ENCODE measurements around the gene STAG1. TPM values are rescaled to one million over a fixed set of nuclear protein-coding genes. Genes with fewer than 3 reads are reported as not detected.

The STAG1 gene
- total RNA-seq, 5 donors from 2014 or later (not counting 1 experiment from before 2014, with no cell fraction given): 38.9 to 52.5 (median 42.7) TPM

DNA sequence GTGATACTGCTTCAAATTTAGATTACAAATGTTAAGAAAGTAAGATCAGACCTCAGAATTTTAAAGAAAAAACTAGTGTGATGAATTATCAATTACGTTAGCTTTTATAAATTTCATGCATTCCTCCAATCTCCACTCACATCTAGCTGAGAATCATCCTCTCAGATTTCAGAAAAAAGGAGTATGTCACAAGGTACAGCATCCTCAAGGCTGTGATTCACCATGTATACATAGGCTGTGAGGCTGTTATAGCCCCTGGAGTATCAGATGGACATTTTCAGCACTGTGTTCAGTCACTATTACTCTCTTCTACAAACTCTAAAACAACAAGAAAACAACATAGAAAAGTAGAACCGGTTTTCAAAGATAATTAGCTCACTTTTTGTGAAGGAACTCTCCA, 287.7 kb downstream of the STAG1 start:
- POLR2A ChIA-PET: interaction anchor here (0.5 to 0.7 kb wide), 4 partner anchors 80 to 521 kb away, joined by 3 to 9 read pairs (median 4); no protein-coding TSS in a partner anchor
- H3K4me3 ChIP-seq (ENCODE audit: control insufficient read depth in 1 of 2, extremely low read depth in 1 of 2, low read length in 1 of 2): no peak overlapping the region
- CTCF ChIA-PET: interaction anchor here (0.5 to 0.7 kb wide), 6 partner anchors 11 to 645 kb away, joined by 3 to 4 read pairs (median 4); no protein-coding TSS in a partner anchor
- H3K9me3 ChIP-seq: peaks cover 5% of the 10 kb centered on the region
- Mint-ChIP-seq H3K36me3 (peaks cover 74% of the 10 kb centered on the region), H3K9me3 (peaks cover 13 to 34% (median 19%) of the 10 kb centered on the region in 3 donors), H3K4me3 (no peak overlapping the region), H3K4me1 (peaks cover 3 to 17% (median 5%) of the 10 kb centered on the region in 3 donors), H3K27ac (no peak overlapping the region), H3K27me3 (no peaks in the 10 kb centered on the region)
- WGBS (ENCODE audit: insufficient coverage): no CpG with 5 or more reads among the region's 2 CpGs
- ATAC-seq (replicated peaks in 1 of 4) (no peak), DNase-seq (no peak)
- H3K27me3 ChIP-seq (replicated peaks in 1 of 2; ENCODE audit: control insufficient read depth in 2 of 2, extremely low read depth in 1 of 2, insufficient read depth in 2 of 2, low read length in 1 of 2): no peaks in the 10 kb centered on the region
- no peaks in the 10 kb centered on the region for H3K36me3 ChIP-seq (ENCODE audit: control insufficient read depth in 2 of 2, extremely low read depth in 1 of 2, insufficient read depth in 1 of 2, low read length in 1 of 2)
- no peaks in the 10 kb centered on the region for H3K4me1 ChIP-seq (ENCODE audit: control insufficient read depth in 1 of 2, extremely low read depth in 1 of 2, insufficient read depth in 2 of 2, low read length in 2 of 2)
- no peak overlapping the region for H3K27ac ChIP-seq (ENCODE audit: low read length)

GRCh38 chr3:136463170-136463569, 289.0 kb downstream of the STAG1 start:
- no peaks in the 10 kb centered on the region for H3K36me3 ChIP-seq (ENCODE audit: control insufficient read depth in 2 of 2, extremely low read depth in 1 of 2, insufficient read depth in 1 of 2, low read length in 1 of 2)
- Mint-ChIP-seq H3K36me3 (peaks cover 80% of the 10 kb centered on the region), H3K27ac (no peak overlapping the region)

GRCh38 chr3:136457793-136458192, 294.4 kb downstream of the STAG1 start:
- Mint-ChIP-seq H3K27me3 (no peaks in the 10 kb centered on the region), H3K36me3 (peaks cover 78% of the 10 kb centered on the region)

More at GRCh38 chr3:136463170-136463569, 289.0 kb downstream of the STAG1 start:
- Histone ChIP-seq H3K27ac (ENCODE audit: low read length) (no peak overlapping the region), H3K27me3 (replicated peaks in 1 of 2; ENCODE audit: control insufficient read depth in 2 of 2, extremely low read depth in 1 of 2, insufficient read depth in 2 of 2, low read length in 1 of 2) (no peaks in the 10 kb centered on the region), H3K9me3 (peaks cover 5% of the 10 kb centered on the region), H3K4me3 (ENCODE audit: control insufficient read depth in 1 of 2, extremely low read depth in 1 of 2, low read length in 1 of 2) (no peak overlapping the region), H3K4me1 (ENCODE audit: control insufficient read depth in 1 of 2, extremely low read depth in 1 of 2, insufficient read depth in 2 of 2, low read length in 2 of 2) (no peaks in the 10 kb centered on the region)
- POLR2A ChIA-PET: interaction anchor here in 1 of 2 donors (0.6 kb wide), 1 partner anchor 91 kb away, joined by 3 read pairs; no protein-coding TSS in a partner anchor
- peaks cover 3 to 16% (median 5%) of the 10 kb centered on the region in 3 donors for H3K4me1 Mint-ChIP-seq
- ATAC-seq (replicated peaks in 1 of 4) (no peak), DNase-seq (no peak)
- peaks cover 13 to 36% (median 25%) of the 10 kb centered on the region in 3 donors for H3K9me3 Mint-ChIP-seq
- H3K27me3 Mint-ChIP-seq: no peaks in the 10 kb centered on the region
- CTCF ChIA-PET: interaction anchor here in 1 of 2 donors (0.6 kb wide), 1 partner anchor 329 kb away, joined by 3 read pairs; no protein-coding TSS in a partner anchor
- H3K4me3 Mint-ChIP-seq: no peak overlapping the region

DNA sequence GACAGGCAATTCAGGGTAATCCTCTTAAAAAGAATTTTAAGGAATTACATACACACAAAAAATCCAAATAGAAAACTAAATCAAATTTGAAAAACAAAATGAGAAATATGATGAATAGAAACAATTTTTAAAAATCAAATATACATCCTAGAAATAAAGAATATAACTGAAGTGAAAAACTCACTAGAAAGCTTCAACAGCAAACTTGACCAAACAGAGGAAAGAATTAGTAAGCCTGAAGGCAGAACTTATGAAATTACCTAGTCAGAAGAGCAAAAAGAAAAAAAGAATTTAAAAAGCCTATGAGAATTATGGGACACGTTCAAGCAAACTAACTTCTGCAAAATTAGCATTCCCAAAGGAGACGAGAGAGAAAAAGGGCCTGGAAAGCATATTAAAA, 296.0 kb downstream of the STAG1 start:
- no peak overlapping the region for H3K4me3 Mint-ChIP-seq

More at GRCh38 chr3:136457793-136458192, 294.4 kb downstream of the STAG1 start:
- DNase-seq (no peak), ATAC-seq (replicated peaks in 1 of 4) (no peak)
- H3K27me3 ChIP-seq (replicated peaks in 1 of 2; ENCODE audit: control insufficient read depth in 2 of 2, extremely low read depth in 1 of 2, insufficient read depth in 2 of 2, low read length in 1 of 2): no peaks in the 10 kb centered on the region
- Mint-ChIP-seq H3K9me3 (peaks cover 13 to 54% (median 42%) of the 10 kb centered on the region in 3 donors), H3K4me1 (peaks cover 0 to 2% (median 0%) of the 10 kb centered on the region in 3 donors), H3K27ac (no peak overlapping the region), H3K4me3 (no peak overlapping the region)
- ChIA-PET CTCF (no interaction called here), POLR2A (no interaction called here)
- no CpG with 5 or more reads among the region's 2 CpGs for WGBS (ENCODE audit: insufficient coverage)
- no peak overlapping the region for H3K27ac ChIP-seq (ENCODE audit: low read length)
- peaks cover 8% of the 10 kb centered on the region for H3K9me3 ChIP-seq
- peaks cover 7 to 14% of the 10 kb centered on the region in 2 donors for H3K36me3 ChIP-seq (ENCODE audit: control insufficient read depth in 2 of 2, extremely low read depth in 1 of 2, insufficient read depth in 1 of 2, low read length in 1 of 2)
- no peak overlapping the region for H3K4me3 ChIP-seq (ENCODE audit: control insufficient read depth in 1 of 2, extremely low read depth in 1 of 2, low read length in 1 of 2)
- no peaks in the 10 kb centered on the region for H3K4me1 ChIP-seq (ENCODE audit: control insufficient read depth in 1 of 2, extremely low read depth in 1 of 2, insufficient read depth in 2 of 2, low read length in 2 of 2)

GRCh38 chr3:136444581-136444980, 307.6 kb downstream of the STAG1 start:
- ChIA-PET POLR2A (no interaction called here), CTCF (no interaction called here)
- DNase-seq (no peak), ATAC-seq (replicated peaks in 1 of 4) (no peak)
- no peaks in the 10 kb centered on the region for H3K4me1 Mint-ChIP-seq
- H3K4me1 ChIP-seq (ENCODE audit: control insufficient read depth in 1 of 2, extremely low read depth in 1 of 2, insufficient read depth in 2 of 2, low read length in 2 of 2): no peaks in the 10 kb centered on the region
- no peaks in the 10 kb centered on the region for H3K27me3 Mint-ChIP-seq
- H3K27me3 ChIP-seq (replicated peaks in 1 of 2; ENCODE audit: control insufficient read depth in 2 of 2, extremely low read depth in 1 of 2, insufficient read depth in 2 of 2, low read length in 1 of 2): no peaks in the 10 kb centered on the region
- H3K36me3 ChIP-seq (ENCODE audit: control insufficient read depth in 2 of 2, extremely low read depth in 1 of 2, insufficient read depth in 1 of 2, low read length in 1 of 2): peaks cover 9 to 10% of the 10 kb centered on the region in 2 donors
- H3K27ac Mint-ChIP-seq: no peak overlapping the region
- no peaks in the 10 kb centered on the region for H3K9me3 Mint-ChIP-seq
- H3K4me3 ChIP-seq (ENCODE audit: control insufficient read depth in 1 of 2, extremely low read depth in 1 of 2, low read length in 1 of 2): no peak overlapping the region
- H3K36me3 Mint-ChIP-seq: peaks cover 45% of the 10 kb centered on the region
- H3K27ac ChIP-seq (ENCODE audit: low read length): no peak overlapping the region
- no peaks in the 10 kb centered on the region for H3K9me3 ChIP-seq
- 100% methylated on average over 1 of the region's 3 CpGs for WGBS (ENCODE audit: insufficient coverage)
- no peak overlapping the region for H3K4me3 Mint-ChIP-seq

More for the DNA sequence above, 296.0 kb downstream of the STAG1 start:
- H3K27ac Mint-ChIP-seq: no peak overlapping the region
- Histone ChIP-seq H3K27ac (ENCODE audit: low read length) (no peak overlapping the region), H3K4me1 (ENCODE audit: control insufficient read depth in 1 of 2, extremely low read depth in 1 of 2, insufficient read depth in 2 of 2, low read length in 2 of 2) (no peaks in the 10 kb centered on the region), H3K27me3 (replicated peaks in 1 of 2; ENCODE audit: control insufficient read depth in 2 of 2, extremely low read depth in 1 of 2, insufficient read depth in 2 of 2, low read length in 1 of 2) (no peaks in the 10 kb centered on the region), H3K4me3 (ENCODE audit: control insufficient read depth in 1 of 2, extremely low read depth in 1 of 2, low read length in 1 of 2) (no peak overlapping the region), H3K36me3 (ENCODE audit: control insufficient read depth in 2 of 2, extremely low read depth in 1 of 2, insufficient read depth in 1 of 2, low read length in 1 of 2) (peaks cover 7 to 14% of the 10 kb centered on the region in 2 donors), H3K9me3 (peaks cover 5% of the 10 kb centered on the region)
- ATAC-seq (replicated peaks in 1 of 4) (no peak), DNase-seq (no peak)
- peaks cover 69% of the 10 kb centered on the region for H3K36me3 Mint-ChIP-seq
- WGBS (ENCODE audit: insufficient coverage): no CpG with 5 or more reads among the region's 2 CpGs
- peaks cover 8 to 43% (median 38%) of the 10 kb centered on the region in 3 donors for H3K9me3 Mint-ChIP-seq
- H3K27me3 Mint-ChIP-seq: no peaks in the 10 kb centered on the region
- POLR2A ChIA-PET: interaction anchor here in 1 of 2 donors (0.6 kb wide), 1 partner anchor 35 kb away, joined by 3 read pairs; no protein-coding TSS in a partner anchor
- H3K4me1 Mint-ChIP-seq: peaks cover 0 to 2% (median 0%) of the 10 kb centered on the region in 3 donors
- CTCF ChIA-PET: no interaction called here

DNA sequence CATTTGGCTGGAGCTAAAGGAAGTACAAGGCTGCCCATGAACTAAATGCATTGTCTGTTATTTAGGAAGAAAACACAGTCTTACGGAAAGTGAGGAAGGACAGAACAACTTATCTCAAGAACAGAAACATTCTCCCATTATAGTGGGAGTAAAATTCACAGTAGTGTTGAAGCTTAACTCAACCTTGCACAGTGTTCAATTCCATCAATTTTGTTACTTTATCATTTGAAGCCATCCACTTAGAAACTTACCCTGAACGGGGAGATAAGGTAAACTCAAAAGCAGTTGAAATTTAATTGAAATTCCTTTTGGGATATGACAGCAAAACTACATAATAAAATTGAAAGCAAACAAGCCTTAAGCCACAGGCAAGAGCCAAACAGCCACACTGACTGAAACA, 315.1 kb downstream of the STAG1 start:
- POLR2A ChIA-PET: interaction anchor here in 1 of 2 donors (0.7 kb wide), 1 partner anchor 644 kb away, joined by 3 read pairs; no protein-coding TSS in a partner anchor
- ATAC-seq (replicated peaks in 1 of 4) (no peak), DNase-seq (no peak)
- Histone ChIP-seq H3K9me3 (no peaks in the 10 kb centered on the region), H3K36me3 (ENCODE audit: control insufficient read depth in 2 of 2, extremely low read depth in 1 of 2, insufficient read depth in 1 of 2, low read length in 1 of 2) (peaks cover 5 to 7% of the 10 kb centered on the region in 2 donors), H3K4me1 (ENCODE audit: control insufficient read depth in 1 of 2, extremely low read depth in 1 of 2, insufficient read depth in 2 of 2, low read length in 2 of 2) (no peaks in the 10 kb centered on the region), H3K27ac (ENCODE audit: low read length) (no peak overlapping the region), H3K27me3 (replicated peaks in 1 of 2; ENCODE audit: control insufficient read depth in 2 of 2, extremely low read depth in 1 of 2, insufficient read depth in 2 of 2, low read length in 1 of 2) (no peaks in the 10 kb centered on the region), H3K4me3 (ENCODE audit: control insufficient read depth in 1 of 2, extremely low read depth in 1 of 2, low read length in 1 of 2) (no peak overlapping the region)
- no CpG with 5 or more reads among the region's 2 CpGs for WGBS (ENCODE audit: insufficient coverage)
- Mint-ChIP-seq H3K27me3 (no peaks in the 10 kb centered on the region), H3K27ac (no peak overlapping the region), H3K9me3 (no peaks in the 10 kb centered on the region), H3K4me1 (no peaks in the 10 kb centered on the region), H3K36me3 (peaks cover 35% of the 10 kb centered on the region), H3K4me3 (no peak overlapping the region)
- CTCF ChIA-PET: no interaction called here

Measured in T-cell (primary cell).